Ramos (cell line): ENCODE measurements around the gene PXMP4.

ENCODE experiments used
- in situ Hi-C: fragments of 300-500 bp; cut with MboI; formaldehyde crosslinking; loops from one replicate; pipeline ENCODE4 v1.14.3; 2022; ENCODE audit warnings: low sequenced_read_pairs; ENCODE audit not compliant: unreplicated experiment

The PXMP4 gene

GRCh38 chr20:33671573-33672288, 48.4 kb downstream of the PXMP4 start:
- in situ Hi-C loops, result no loop called here

DNA sequence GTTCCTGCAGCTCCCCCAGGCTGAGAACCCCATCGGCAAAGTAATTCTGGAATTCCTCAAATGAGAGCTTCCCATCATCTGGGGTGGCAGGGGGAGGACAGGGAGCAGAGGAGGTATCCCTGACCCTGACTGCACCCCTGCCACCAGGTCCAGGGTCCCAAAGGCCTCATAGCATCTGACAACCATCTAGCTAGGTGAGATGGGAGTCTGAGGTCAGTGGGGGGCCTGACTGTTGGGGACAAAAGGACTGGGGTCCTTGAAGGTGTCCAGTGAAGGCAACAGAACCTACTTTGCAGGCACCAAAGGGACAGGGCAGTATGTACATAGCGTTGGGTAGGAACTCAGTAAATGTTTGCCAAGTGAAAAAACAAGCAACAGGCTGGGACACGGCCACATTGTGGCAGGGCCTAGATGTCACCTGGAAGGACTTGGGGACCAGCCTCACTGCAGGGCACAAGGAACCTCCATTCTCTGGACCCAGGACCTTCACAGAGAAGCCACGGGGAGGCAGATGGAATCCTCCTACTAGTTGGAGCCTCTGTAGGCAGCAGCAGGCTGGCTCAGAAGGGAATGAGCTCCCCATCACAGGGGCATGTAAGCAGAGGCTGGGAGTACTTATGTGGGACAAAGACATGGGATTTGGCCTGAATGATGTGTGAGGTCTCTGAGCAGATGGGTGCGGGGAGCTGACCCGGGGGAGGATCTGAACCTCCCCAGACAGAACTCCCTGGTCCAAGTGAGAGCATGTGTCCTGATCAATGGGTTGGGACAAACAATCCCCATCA, 49.2 kb downstream of the PXMP4 start:
- in situ Hi-C loops, result no loop called here

- in situ Hi-C loops, result no loop called here
Observed at GRCh38 chr20:33669873-33670640, 50.1 kb downstream of the PXMP4 start.

DNA sequence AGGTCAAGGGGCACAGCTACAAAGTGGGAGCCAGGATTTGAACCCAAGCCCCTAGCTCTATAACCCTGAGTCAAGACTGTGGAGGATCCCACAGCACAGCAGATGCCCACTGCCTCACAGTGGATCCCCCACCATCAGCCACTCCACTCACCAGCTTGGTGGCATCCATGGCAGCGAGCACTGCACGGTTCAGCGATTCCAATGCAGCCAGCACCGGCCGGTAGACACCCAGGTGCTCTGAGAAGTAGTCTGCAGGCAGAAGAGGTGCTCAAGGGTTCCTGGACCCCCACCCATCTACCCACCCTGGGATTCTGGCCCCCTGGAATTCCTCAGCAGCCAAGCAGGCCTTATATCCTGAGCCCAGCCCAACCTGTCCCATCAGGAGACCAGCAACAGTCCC, 50.9 kb downstream of the PXMP4 start:
- in situ Hi-C loops, result no loop called here

DNA sequence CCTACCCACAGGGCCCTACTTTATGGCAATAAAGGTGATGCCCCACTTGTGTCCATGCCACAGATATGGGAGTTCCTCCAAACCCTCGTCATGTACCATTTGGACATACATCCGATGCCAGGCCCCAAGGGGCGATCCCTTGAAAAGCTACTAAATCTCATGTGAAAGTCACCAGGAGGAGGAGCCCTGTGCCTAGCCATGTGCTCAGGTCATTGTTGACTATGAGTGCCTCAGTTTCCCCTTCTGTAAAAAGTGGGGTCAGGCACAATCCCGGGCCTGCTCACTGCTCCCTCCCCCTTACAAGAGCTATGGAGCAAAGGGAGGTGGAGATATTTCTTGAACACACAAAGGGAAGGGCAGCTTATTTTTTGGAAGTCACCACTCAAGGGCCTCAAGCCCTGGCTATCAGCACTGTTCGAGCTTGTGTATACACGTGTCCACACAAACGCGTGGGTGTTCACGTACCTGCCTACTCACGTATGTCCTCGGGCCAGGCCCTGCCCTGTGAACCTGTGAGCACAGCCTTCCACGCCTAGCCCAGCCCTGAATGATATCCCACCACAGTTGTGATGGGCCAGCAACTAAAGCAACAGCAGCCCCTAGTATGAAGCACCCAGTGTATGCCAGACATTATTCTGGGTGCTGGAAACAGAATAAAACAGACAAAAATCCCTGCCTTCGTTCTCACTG, 51.5 kb downstream of the PXMP4 start:
- in situ Hi-C loops, result no loop called here

- in situ Hi-C loops, result no loop called here
Observed at GRCh38 chr20:33667676-33668465, 52.2 kb downstream of the PXMP4 start.

DNA sequence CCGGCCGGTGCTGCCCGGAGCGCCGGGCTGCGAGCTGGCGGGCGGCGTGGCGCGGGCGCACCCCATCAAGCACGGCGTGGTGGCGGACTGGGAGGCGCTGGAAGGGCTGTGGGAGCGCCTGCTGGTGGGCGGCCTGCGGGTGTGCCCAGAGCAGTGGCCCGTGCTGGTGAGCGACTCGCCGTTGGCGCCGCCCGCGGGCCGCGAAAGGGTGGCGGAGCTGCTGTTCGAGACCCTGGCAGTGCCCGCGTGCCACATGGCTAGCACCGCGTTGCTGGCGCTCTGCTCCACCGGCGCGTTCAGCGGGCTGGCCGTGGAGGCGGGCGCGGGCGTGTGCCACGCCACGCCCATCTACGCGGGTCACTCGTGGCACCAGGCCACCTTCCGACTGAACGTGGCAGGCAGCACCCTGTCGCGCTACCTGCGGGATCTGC, 52.9 kb downstream of the PXMP4 start:
- in situ Hi-C loops, result no loop called here

DNA sequence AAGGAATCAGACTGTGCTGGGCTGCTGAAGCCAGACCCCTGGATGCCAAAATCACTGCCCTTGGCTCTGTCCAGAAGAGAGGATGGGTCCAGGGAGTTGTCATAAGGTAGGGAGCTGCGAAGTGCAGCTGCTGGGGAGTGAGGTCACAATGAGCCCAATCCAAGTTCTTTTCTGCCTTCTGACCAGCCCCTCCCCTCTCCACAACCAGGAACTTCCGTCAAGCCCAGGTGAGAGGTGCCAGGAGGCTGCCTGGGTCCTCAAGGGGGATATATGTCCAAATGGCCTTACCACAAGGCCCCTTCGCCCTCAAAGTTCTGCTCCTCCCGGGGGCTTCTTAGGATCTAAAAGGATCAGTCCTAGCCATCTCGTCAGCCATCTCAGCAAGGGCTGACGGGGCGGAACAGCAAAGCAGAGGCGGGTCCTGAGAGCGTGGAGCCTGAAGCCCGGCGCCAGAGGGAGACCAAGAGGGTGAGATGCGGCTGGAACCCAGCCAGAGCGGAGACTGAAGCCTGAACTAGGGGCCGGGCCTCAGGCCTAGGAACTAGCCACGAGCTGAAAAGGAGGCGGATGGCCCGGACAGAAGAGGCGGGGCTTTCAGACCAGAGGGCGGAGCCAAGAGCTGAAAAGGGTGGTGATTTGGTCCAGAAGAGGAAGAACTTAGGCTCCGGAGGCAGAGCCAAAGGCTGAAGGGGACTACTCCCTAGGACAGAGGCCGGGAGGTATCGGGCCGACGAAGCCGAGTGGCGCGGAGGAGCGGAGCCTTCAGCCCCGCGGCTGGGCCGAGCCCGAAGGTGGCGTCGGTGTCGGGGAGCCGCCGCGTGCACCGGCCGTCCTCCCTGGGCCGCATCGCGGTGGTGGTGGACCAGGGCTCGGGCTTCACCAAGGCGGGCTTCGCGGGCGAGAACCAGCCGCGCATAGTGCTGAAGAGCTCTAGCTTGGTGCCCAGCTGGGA, 53.5 kb downstream of the PXMP4 start, which contains the start of gene ACTL10:
Gene ACTL10 (plus strand): TSS at position 651 of the 952 bp plus-strand sequence. CDS start 555 bp downstream, outside the sequence.
- in situ Hi-C loops, result no loop called here

GRCh38 chr20:33664762-33665144, 55.4 kb downstream of the PXMP4 start:
- in situ Hi-C loops, result no loop called here

DNA sequence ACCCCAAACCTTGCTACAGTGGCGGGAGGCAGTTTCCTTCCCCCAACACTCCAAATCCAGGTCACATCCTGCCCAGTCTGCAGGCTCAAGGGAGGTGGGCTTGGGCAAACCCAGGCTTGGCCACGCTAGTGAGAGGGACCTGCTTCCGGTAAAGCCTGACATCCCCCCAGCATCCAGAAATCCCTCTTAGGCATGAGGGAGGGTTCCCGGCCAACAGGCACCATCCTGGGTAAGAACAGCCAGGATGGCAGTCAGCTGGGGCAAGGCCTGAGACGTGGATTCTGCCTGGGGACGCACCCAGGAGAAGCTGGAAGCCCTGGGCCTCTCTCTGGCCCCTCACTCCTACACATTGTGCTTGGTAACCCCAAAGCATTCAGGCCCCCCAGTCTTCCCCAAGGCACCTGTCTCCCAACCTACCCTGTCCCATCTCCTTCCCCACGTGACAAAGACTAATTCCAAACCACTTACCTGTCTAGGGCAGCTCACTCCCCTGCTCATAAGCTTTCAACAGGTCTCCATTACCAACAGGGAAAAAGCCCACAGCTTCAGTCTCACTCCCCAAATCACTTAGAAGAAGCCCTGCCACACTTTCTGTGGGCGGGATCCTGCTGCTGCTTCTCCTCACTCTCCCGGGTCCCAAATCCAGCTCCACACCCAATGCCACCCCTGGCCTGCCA, 55.9 kb downstream of the PXMP4 start:
- in situ Hi-C loops, result no loop called here

- in situ Hi-C loops, result no loop called here
Observed at GRCh38 chr20:33663161-33664084, 56.7 kb downstream of the PXMP4 start.

GRCh38 chr20:33662172-33662571, 57.9 kb downstream of the PXMP4 start, which contains the start of gene C20orf144:
C20orf144 (plus strand) TSS chr20:33662327; CDS start chr20:33662346, 19 bp downstream.
- in situ Hi-C loops, result no loop called here

GRCh38 chr20:33660685-33661058, 59.4 kb downstream of the PXMP4 start:
- in situ Hi-C loops, result no loop called here

DNA sequence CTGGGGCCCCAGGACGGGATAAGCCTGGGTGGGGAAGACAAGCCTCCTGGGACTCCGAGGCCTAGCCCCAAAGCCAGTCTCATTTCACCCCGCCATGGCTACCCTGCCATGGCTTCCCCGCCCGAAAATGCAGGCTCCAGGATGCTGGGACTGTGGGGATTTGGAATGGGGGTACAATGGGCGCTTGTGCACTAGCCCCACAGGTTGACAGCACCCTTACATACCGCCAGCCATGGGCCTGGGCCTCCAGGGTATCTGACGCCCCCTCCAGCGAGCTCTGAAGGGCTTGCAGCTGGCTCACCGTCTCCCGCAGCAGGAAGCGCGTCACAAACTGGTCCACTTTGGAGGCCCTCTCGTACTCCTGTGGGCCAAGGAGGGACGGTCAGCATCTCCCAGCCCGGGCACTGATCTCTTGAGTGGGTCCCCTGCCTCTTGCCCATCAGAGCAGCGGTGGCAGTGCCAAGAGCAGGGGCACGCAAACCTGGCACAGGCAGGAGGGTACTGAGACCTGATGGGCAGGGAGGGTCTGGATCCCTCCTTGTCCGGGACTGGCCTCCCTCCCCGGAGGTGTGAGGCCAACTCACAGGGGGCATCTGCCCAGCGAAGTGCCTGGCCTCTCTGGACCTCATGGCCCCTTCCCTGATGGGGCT, 60.0 kb downstream of the PXMP4 start:
- in situ Hi-C loops, result no loop called here

DNA sequence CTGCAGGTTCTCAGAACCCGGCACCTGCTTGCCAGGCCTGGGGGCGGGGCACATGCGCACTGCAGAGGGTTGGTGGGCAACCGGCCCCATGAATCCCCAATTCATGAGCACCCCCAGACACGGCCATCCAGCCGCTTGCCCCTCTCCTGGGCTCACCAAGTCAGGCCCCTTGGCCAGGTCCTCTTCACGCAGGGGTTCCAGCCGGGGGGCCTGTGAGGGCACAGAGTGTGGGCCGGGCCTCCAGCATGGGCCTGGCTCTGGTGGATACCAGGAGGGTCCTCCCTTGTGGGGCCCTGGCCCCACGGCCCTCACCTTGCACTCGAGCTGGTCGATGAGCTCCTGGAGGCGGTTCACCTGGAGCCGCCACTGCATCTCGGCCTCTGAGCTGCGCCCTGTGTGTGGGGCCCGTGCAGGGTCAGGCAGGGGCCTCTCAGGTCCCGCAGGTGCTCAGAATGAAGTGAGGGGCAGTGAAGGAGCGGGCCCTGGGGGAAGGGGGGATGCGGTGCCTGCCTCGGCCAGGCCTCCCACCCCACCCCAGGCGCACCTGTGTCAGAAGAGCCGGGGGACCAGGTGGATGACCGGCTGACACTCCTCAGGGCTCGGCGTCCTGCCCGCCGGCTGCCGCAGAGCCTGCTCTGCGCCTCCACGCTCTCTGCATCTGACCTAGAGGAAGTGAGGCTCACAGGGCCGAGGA, 60.6 kb downstream of the PXMP4 start:
- in situ Hi-C loops, result no loop called here

DNA sequence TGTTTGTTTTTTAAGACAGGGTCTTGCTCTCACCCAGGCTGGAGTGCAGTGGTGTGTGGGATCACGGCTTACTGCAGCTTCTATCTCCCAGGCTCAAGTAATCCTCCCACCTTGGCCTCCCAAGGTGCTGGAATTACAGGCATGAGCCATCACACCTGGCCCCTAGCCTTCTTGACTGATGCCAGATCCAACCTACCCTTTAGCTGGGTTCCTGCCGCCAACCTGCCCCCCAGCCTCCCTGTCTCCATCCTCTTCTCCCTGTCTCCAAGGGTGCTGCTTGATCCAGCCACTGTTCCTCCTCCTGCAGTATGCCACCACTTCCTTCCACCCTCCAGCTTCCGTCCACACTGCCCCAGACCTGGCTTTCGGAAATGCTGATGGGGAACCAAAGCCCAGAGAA, 61.2 kb downstream of the PXMP4 start:
- in situ Hi-C loops, result no loop called here
